ENCODE results near the gene SLC16A3. TPM values are rescaled to one million over a fixed set of nuclear protein-coding genes. Genes with fewer than 3 reads are reported as not detected.

Gene SLC16A3
- total RNA-seq, 2 experiments from 2014 or later: 93.2 to 157 TPM

GRCh38 chr17:82232876-82233785 lies 4.3 kb downstream of the SLC16A3 start:
- intact Hi-C loops (cut with DNase I, micrococcal nuclease): loop anchor here in 1 of 2 experiments (10.0 kb wide), 1 partner anchor 182 kb away; the partner anchor contains the start of genes HEXD and OGFOD3
- ChIA-PET CTCF (no interaction called here), POLR2A (no interaction called here)
- Mint-ChIP-seq H3K27ac (no peak overlapping the region), H3K4me1 (peaks cover 22% of the 10 kb centered on the region), H3K36me3 (ENCODE audit: low read depth) (peaks cover 10% of the 10 kb centered on the region), H3K27me3 (no peaks in the 10 kb centered on the region), H3K9me3 (ENCODE audit: low read depth) (no peaks in the 10 kb centered on the region), H3K4me3 (no peak overlapping the region)
- DNase-seq (no peak), ATAC-seq (no peak)

GRCh38 chr17:82234211-82235055 lies 5.6 kb downstream of the SLC16A3 start:
- peaks cover 33% of the 10 kb centered on the region for H3K4me1 Mint-ChIP-seq
- no peak overlapping the region for H3K27ac Mint-ChIP-seq
- intact Hi-C loops (cut with DNase I, micrococcal nuclease): loop anchor here in 1 of 2 experiments (10.0 kb wide), 1 partner anchor 180 kb away; the partner anchor contains the start of genes HEXD and OGFOD3
- peaks cover 11% of the 10 kb centered on the region for H3K36me3 Mint-ChIP-seq (ENCODE audit: low read depth)
- ChIA-PET CTCF (interaction anchor here (1.2 to 2.4 kb wide), 3 partner anchors 13 to 87 kb away, joined by 4 to 19 read pairs (median 5); no protein-coding TSS in a partner anchor), POLR2A (interaction anchor here (2.8 kb wide), 1 partner anchor 63 kb away, joined by 10 read pairs; no protein-coding TSS in a partner anchor)
- H3K27me3 Mint-ChIP-seq: no peaks in the 10 kb centered on the region
- no peaks in the 10 kb centered on the region for H3K9me3 Mint-ChIP-seq (ENCODE audit: low read depth)
- DNase-seq (peak; percentile 10), ATAC-seq (no peak)
- no peak overlapping the region for H3K4me3 Mint-ChIP-seq

DNA sequence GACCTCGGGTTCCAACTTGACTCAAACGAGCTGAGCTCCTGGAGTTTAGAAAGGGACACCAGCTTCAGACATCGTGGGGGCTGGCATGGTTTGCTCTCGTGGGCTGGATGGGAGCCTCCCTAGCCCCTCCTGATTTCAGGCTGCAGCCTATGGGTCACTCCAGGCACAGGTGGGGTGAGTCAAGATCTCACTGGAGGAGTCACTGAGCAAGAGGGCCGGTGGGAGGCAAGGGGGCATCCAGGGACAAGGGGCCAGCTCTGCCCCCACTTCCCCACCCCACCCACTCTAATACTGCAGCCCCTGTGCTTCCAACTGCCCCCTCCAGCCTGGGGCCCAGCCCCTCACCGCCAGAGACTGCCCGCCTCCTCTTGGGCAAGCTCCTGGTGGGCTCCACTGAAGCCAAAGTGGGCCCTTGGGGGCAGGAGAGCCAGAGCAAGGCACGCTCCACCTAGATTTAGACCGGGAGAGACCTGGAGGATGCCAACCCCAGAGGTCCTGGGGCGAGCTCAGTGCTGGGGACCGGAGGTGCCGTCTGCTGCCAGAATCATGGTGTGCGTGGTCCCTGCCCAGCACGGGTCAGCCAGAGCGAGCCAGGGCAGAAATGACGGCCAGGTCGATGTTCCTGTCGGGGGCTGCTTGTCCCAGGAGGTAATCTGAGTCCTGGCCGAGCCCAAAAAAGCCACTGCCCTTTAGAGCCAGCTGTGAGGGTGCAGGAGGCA lies 6.4 kb downstream of the SLC16A3 start:
- H3K27me3 Mint-ChIP-seq: no peaks in the 10 kb centered on the region
- no peak overlapping the region for H3K27ac Mint-ChIP-seq
- no peak for ATAC-seq
- no peak overlapping the region for H3K4me3 Mint-ChIP-seq
- DNase-seq: no peak
- ChIA-PET POLR2A (interaction anchor here (1.3 to 2.8 kb wide), 2 partner anchors 29 to 63 kb away, joined by 6 to 10 read pairs; no protein-coding TSS in a partner anchor), CTCF (interaction anchor here (0.6 to 2.4 kb wide), 12 partner anchors 14 to 524 kb away, joined by 3 to 19 read pairs (median 4); no protein-coding TSS in a partner anchor)
- H3K9me3 Mint-ChIP-seq (ENCODE audit: low read depth): no peaks in the 10 kb centered on the region
- H3K4me1 Mint-ChIP-seq: peaks cover 34% of the 10 kb centered on the region
- H3K36me3 Mint-ChIP-seq (ENCODE audit: low read depth): peaks cover 8% of the 10 kb centered on the region
- intact Hi-C loops (cut with DNase I, micrococcal nuclease): loop anchor here in 1 of 2 experiments (10.0 kb wide), 1 partner anchor 180 kb away; the partner anchor contains the start of genes HEXD and OGFOD3

DNA sequence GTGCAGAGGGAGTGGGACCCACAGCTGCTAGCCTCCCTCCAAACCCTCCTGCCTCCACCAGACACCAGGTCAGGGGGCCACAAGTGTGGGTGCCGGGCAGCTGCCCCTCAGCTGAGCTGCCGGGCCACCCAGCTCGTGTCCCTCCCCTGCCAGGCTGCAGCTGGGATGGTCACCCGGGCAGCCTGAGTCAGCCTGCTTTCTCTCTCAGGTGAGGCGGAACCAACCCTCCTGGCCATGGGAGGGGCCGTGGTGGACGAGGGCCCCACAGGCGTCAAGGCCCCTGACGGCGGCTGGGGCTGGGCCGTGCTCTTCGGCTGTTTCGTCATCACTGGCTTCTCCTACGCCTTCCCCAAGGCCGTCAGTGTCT lies 6.9 kb downstream of the SLC16A3 start:
- peaks cover 40% of the 10 kb centered on the region for H3K4me1 Mint-ChIP-seq
- no peak overlapping the region for H3K27ac Mint-ChIP-seq
- CTCF ChIA-PET: interaction anchor here (0.6 to 2.4 kb wide), 21 partner anchors 9 to 348 kb away, joined by 3 to 19 read pairs (median 3); partner anchors contain the start of gene SECTM1
- no peaks in the 10 kb centered on the region for H3K9me3 Mint-ChIP-seq (ENCODE audit: low read depth)
- H3K36me3 Mint-ChIP-seq (ENCODE audit: low read depth): peaks cover 8% of the 10 kb centered on the region
- POLR2A ChIA-PET: interaction anchor here (1.3 to 2.8 kb wide), 2 partner anchors 30 to 62 kb away, joined by 6 to 10 read pairs; no protein-coding TSS in a partner anchor
- ATAC-seq: no peak
- intact Hi-C loops (cut with DNase I, micrococcal nuclease): loop anchor here (1.0 to 10.0 kb wide), 4 partner anchors 85 to 179 kb away; partner anchors contain the start of genes HEXD (in 1 of the 2) and OGFOD3 (in 1 of the 2)
- DNase-seq: no peak
- H3K27me3 Mint-ChIP-seq: no peaks in the 10 kb centered on the region
- no peak overlapping the region for H3K4me3 Mint-ChIP-seq

GRCh38 chr17:82236142-82236971 lies 7.5 kb downstream of the SLC16A3 start:
- ChIA-PET CTCF (interaction anchor here (0.6 to 2.4 kb wide), 24 partner anchors 9 to 1403 kb away, joined by 3 to 19 read pairs (median 3); partner anchors contain the start of gene SECTM1), POLR2A (interaction anchor here (0.8 to 2.8 kb wide), 3 partner anchors 30 to 214 kb away, joined by 3 to 10 read pairs (median 6); no protein-coding TSS in a partner anchor)
- ATAC-seq (peak; percentile 25), DNase-seq (peak; percentile 85)
- Mint-ChIP-seq H3K27me3 (no peaks in the 10 kb centered on the region), H3K27ac (no peak overlapping the region), H3K4me1 (peaks cover 46% of the 10 kb centered on the region), H3K9me3 (ENCODE audit: low read depth) (no peaks in the 10 kb centered on the region), H3K4me3 (no peak overlapping the region), H3K36me3 (ENCODE audit: low read depth) (peaks cover 8% of the 10 kb centered on the region)
- intact Hi-C loops (cut with DNase I, micrococcal nuclease): loop anchor here (1.0 to 10.0 kb wide), 4 partner anchors 84 to 178 kb away; partner anchors contain the start of genes HEXD (in 1 of the 2) and OGFOD3 (in 1 of the 2)

- Mint-ChIP-seq H3K4me3 (no peak overlapping the region), H3K27ac (no peak overlapping the region), H3K9me3 (ENCODE audit: low read depth) (no peaks in the 10 kb centered on the region), H3K27me3 (no peaks in the 10 kb centered on the region), H3K36me3 (ENCODE audit: low read depth) (peaks cover 8% of the 10 kb centered on the region), H3K4me1 (peaks cover 54% of the 10 kb centered on the region)
- ChIA-PET POLR2A (interaction anchor here (0.8 to 2.8 kb wide), 3 partner anchors 8 to 213 kb away, joined by 3 to 10 read pairs (median 4); partner anchors contain the start of gene SLC16A3), CTCF (interaction anchor here (0.6 to 1.5 kb wide), 7 partner anchors 8 to 1404 kb away, joined by 3 to 13 read pairs (median 3); no protein-coding TSS in a partner anchor)
- no peak for ATAC-seq
- intact Hi-C loops (cut with DNase I, micrococcal nuclease): loop anchor here (2.0 to 10.0 kb wide), 3 partner anchors 84 to 178 kb away; partner anchors contain the start of genes HEXD (in 1 of the 2) and OGFOD3 (in 1 of the 2)
- DNase-seq: peak; percentile 30
Measured at GRCh38 chr17:82237083-82237745, 8.4 kb downstream of the SLC16A3 start.

- DNase-seq (peak; percentile 35), ATAC-seq (no peak)
- H3K4me1 Mint-ChIP-seq: peaks cover 60% of the 10 kb centered on the region
- no peaks in the 10 kb centered on the region for H3K27me3 Mint-ChIP-seq
- ChIA-PET POLR2A (interaction anchor here (0.8 to 1.1 kb wide), 2 partner anchors 9 to 73 kb away, joined by 3 to 4 read pairs; partner anchors contain the start of gene SLC16A3), CTCF (interaction anchor here (0.7 to 1.2 kb wide), 4 partner anchors 44 to 205 kb away, joined by 3 to 5 read pairs (median 4); no protein-coding TSS in a partner anchor)
- H3K36me3 Mint-ChIP-seq (ENCODE audit: low read depth): peaks cover 13% of the 10 kb centered on the region
- peak overlapping the region; percentile 29 for H3K4me3 Mint-ChIP-seq
- intact Hi-C loops (cut with DNase I, micrococcal nuclease): loop anchor here (2.0 to 10.0 kb wide), 5 partner anchors 35 to 177 kb away; partner anchors contain the start of genes CD7 (in 1 of the 2), CSNK1D (in 1 of the 2), HEXD (in 1 of the 2) and OGFOD3 (in 1 of the 2)
- H3K9me3 Mint-ChIP-seq (ENCODE audit: low read depth): no peaks in the 10 kb centered on the region
- H3K27ac Mint-ChIP-seq: no peak overlapping the region
Measured at GRCh38 chr17:82237746-82238471, 9.1 kb downstream of the SLC16A3 start.

DNA sequence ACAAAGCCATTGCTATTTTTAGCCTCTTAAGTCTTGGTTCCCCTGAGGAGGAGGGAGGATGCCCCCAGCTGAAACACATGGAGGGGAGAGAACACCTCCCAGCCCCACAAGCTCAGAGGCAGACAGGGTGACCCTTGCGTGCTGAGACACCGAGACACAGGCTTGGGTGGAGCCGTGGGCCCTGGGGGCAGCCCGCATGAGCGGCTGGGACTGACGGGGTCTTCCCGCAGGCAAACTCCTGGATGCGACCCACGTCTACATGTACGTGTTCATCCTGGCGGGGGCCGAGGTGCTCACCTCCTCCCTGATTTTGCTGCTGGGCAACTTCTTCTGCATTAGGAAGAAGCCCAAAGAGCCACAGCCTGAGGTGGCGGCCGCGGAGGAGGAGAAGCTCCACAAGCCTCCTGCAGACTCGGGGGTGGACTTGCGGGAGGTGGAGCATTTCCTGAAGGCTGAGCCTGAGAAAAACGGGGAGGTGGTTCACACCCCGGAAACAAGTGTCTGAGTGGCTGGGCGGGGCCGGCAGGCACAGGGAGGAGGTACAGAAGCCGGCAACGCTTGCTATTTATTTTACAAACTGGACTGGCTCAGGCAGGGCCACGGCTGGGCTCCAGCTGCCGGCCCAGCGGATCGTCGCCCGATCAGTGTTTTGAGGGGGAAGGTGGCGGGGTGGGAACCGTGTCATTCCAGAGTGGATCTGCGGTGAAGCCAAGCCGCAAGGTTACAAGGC lies 9.8 kb downstream of the SLC16A3 start:
- peaks cover 57% of the 10 kb centered on the region for H3K4me1 Mint-ChIP-seq
- intact Hi-C loops (cut with DNase I, micrococcal nuclease): loop anchor here (2.0 to 10.0 kb wide), 3 partner anchors 34 to 176 kb away; partner anchors contain the start of genes CD7 (in 1 of the 2), CSNK1D (in 1 of the 2), HEXD (in 1 of the 2) and OGFOD3 (in 1 of the 2)
- CTCF ChIA-PET: interaction anchor here (0.6 to 1.2 kb wide), 7 partner anchors 31 to 205 kb away, joined by 3 to 5 read pairs (median 4); no protein-coding TSS in a partner anchor

More for the DNA sequence above, 9.8 kb downstream of the SLC16A3 start:
- peak; percentile 63 for ATAC-seq
- Mint-ChIP-seq H3K27me3 (no peaks in the 10 kb centered on the region), H3K27ac (peak overlapping the region; percentile 8), H3K4me3 (peak overlapping the region; percentile 29), H3K9me3 (ENCODE audit: low read depth) (no peaks in the 10 kb centered on the region), H3K36me3 (ENCODE audit: low read depth) (peaks cover 21% of the 10 kb centered on the region)
- POLR2A ChIA-PET: interaction anchor here (0.8 kb wide), 1 partner anchor 72 kb away, joined by 3 read pairs; no protein-coding TSS in a partner anchor
- peak; percentile 87 for DNase-seq

Measured in activated CD4-positive, alpha-beta T cell treated with anti-CD3 and anti-CD28 coated beads for 36 hours (primary cell).